Neural cell (in vitro differentiated cells): Measurements from ENCODE around the gene FHDC1. TPM values are rescaled to one million over a fixed set of nuclear protein-coding genes. Genes with fewer than 3 reads are reported as not detected.

ENCODE experiments used
- H2AFZ ChIP-seq: fragments of 200-600, 300-800 bp; sonication (generic), shearing (Covaris generic); 2 replicates; pipeline ENCODE4 v1.6.0; 2014; ENCODE audit warnings: low read depth, mild to moderate bottlenecking, antibody characterized with exemption, low read length, moderate library complexity
- H3F3A ChIP-seq: fragments of 200-600 bp; shearing (Covaris generic); 2 replicates; pipeline ENCODE4 v1.6.1; 2016; ENCODE audit warnings: mild to moderate bottlenecking, moderate library complexity, mixed read lengths, antibody characterized with exemption, low read length; ENCODE audit not compliant: insufficient read depth, poor library complexity, severe bottlenecking
- H3K27ac ChIP-seq: fragments of 200-600, 300-800 bp; sonication (generic), shearing (Covaris generic); 2 replicates; pipeline ENCODE4 v1.5.1; 2014; ENCODE audit warnings: mild to moderate bottlenecking, low read length, moderate library complexity
- H3K27me3 ChIP-seq: fragments of 300-800, 200-600 bp; sonication (generic), shearing (Covaris generic); 2 replicates; pipeline ENCODE4 v1.6.0; 2014; ENCODE audit warnings: mild to moderate bottlenecking, low read depth, low read length, moderate library complexity; ENCODE audit not compliant: insufficient read depth
- H3K36me3 ChIP-seq: fragments of 300-800, 200-600 bp; sonication (generic), shearing (Covaris generic); 2 replicates; pipeline ENCODE4 v1.5.1; 2014; ENCODE audit warnings: mild to moderate bottlenecking, antibody characterized with exemption, low read length, moderate library complexity; ENCODE audit not compliant: insufficient read depth
- H3K4me2 ChIP-seq: fragments of 300-800, 200-600 bp; sonication (generic), shearing (Covaris generic); 2 replicates; pipeline ENCODE4 v1.6.0; 2014; ENCODE audit warnings: mild to moderate bottlenecking, low read length
- H3K4me3 ChIP-seq: fragments of 300-800, 200-600 bp; sonication (generic), shearing (Covaris generic); 2 replicates; pipeline ENCODE4 v1.5.1; 2014; ENCODE audit warnings: mild to moderate bottlenecking, low read length, moderate library complexity
- H3K79me2 ChIP-seq: fragments of 200-600 bp; shearing (Covaris generic); replicated peaks from 2 replicates; pipeline ENCODE4 v1.6.0; 2014; ENCODE audit warnings: mild to moderate bottlenecking, low read length, moderate library complexity; ENCODE audit not compliant: insufficient read depth
- H3K9ac ChIP-seq: fragments of 300-800, 200-600 bp; sonication (generic), shearing (Covaris generic); 2 replicates; pipeline ENCODE4 v1.6.1; 2016; ENCODE audit warnings: mild to moderate bottlenecking, low read length, mixed read lengths
- H3K9me2 ChIP-seq: fragments of 200-600 bp; shearing (Covaris generic); 2 replicates; pipeline ENCODE4 v1.6.1; 2016; ENCODE audit warnings: mild to moderate bottlenecking, low read length, mixed read lengths; ENCODE audit not compliant: insufficient read depth
- H3K9me3 ChIP-seq: fragments of 200-600, 300-800 bp; sonication (generic), shearing (Covaris generic); 2 replicates; pipeline ENCODE4 v1.6.1; 2016; ENCODE audit warnings: mild to moderate bottlenecking, mixed run types, low read length, moderate library complexity, mixed read lengths
- H4K20me1 ChIP-seq: fragments of 200-600 bp; shearing (Covaris generic); 2 replicates; pipeline ENCODE4 v1.6.1; 2016; ENCODE audit warnings: mild to moderate bottlenecking, mixed run types; ENCODE audit not compliant: insufficient read depth
- EP300 ChIP-seq: fragments of 450-650 bp; conservative IDR thresholded peaks from 2 replicates; pipeline ENCODE4 v1.6.1; 2014; ENCODE audit warnings: antibody characterized with exemption, mild to moderate bottlenecking, moderate library complexity; ENCODE audit not compliant: poor library complexity, severe bottlenecking
- EZH2 ChIP-seq: fragments of 200-600, 300-800 bp; shearing (Covaris generic), sonication (generic); IDR thresholded peaks from 2 replicates; pipeline ENCODE4 v1.6.1; 2014; ENCODE audit warnings: antibody characterized with exemption, low read length, borderline replicate concordance, mild to moderate bottlenecking; ENCODE audit not compliant: insufficient read depth, poor library complexity, severe bottlenecking
- MXI1 ChIP-seq: fragments of 450-650 bp; conservative IDR thresholded peaks from 2 replicates; pipeline ENCODE4 v1.6.1; 2014; ENCODE audit warnings: antibody characterized with exemption, mild to moderate bottlenecking; ENCODE audit not compliant: poor library complexity, severe bottlenecking
- POLR2AphosphoS5 ChIP-seq: IDR thresholded peaks from 2 replicates; pipeline ENCODE4 v1.6.1; 2012
- RAD21 ChIP-seq: fragments of 450-650 bp; conservative IDR thresholded peaks from 2 replicates; pipeline ENCODE4 v1.6.1; 2014; ENCODE audit warnings: antibody characterized with exemption, mild to moderate bottlenecking, moderate library complexity
- SMC3 ChIP-seq: fragments of 450-650 bp; conservative IDR thresholded peaks from 2 replicates; pipeline ENCODE4 v1.6.1; 2014; ENCODE audit warnings: antibody characterized with exemption, mild to moderate bottlenecking, moderate library complexity; ENCODE audit not compliant: poor library complexity
- TAF1 ChIP-seq: IDR thresholded peaks from 2 replicates; pipeline ENCODE4 v1.6.1; 2012; ENCODE audit warnings: low read depth
- polyA plus RNA-seq: library from polyadenylated mRNA; depleted of rRNA; stranded (reverse); fragments of >200 nt; gene quantifications from 2 replicates; pipeline ENCODE4 v1.2.3, GENCODE V29; 2014
- TF ChIP-seq, protein P1 (sequence below): IDR thresholded peaks from 2 replicates; pipeline ENCODE4 v1.6.1; 2012; ENCODE audit warnings: borderline replicate concordance
- TF ChIP-seq, protein P2 (sequence below): fragments of 450-650 bp; IDR thresholded peaks from 2 replicates; pipeline ENCODE4 v1.5.1; 2014; ENCODE audit warnings: antibody characterized with exemption, mild to moderate bottlenecking, moderate library complexity; ENCODE audit not compliant: poor library complexity, severe bottlenecking

Gene FHDC1
- polyA plus RNA-seq, 1 donor from 2014 or later, result 11.4 TPM

DNA sequence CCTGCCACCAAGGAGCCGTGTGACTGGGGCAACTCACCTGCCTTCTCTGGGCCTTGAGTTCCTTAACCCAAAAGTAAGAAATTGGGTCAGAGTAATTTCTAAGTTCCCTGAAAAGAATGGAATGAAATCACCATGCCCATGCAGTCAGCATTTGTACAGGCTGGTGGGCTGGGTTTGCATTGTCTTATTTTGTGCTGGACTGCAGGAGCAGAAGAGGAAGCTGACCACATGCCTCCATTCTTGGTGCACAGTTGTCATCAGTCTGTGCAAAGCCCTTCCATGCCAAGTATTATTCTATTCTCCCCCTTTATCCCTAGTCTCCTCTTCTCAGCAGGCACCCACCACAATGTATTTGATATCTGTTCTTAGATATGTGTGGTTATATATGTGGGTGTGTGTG, 56.3 kb downstream of the FHDC1 start:
- H4K20me1 ChIP-seq, result no peaks in the 10 kb centered on the region
- H3K79me2 ChIP-seq, result no peaks in the 10 kb centered on the region
- H3K9me3 ChIP-seq, result no peaks in the 10 kb centered on the region
- no peak overlapping the region for H3K4me2 ChIP-seq
- no peaks in the 10 kb centered on the region for H3K36me3 ChIP-seq
- no peak overlapping the region for H3K4me3 ChIP-seq
- no peak overlapping the region for H2AFZ ChIP-seq
- H3K27me3 ChIP-seq, result no peaks in the 10 kb centered on the region
- no peak overlapping the region for H3K27ac ChIP-seq
- no peak overlapping the region for H3K9ac ChIP-seq
- H3F3A ChIP-seq, result no peaks in the 10 kb centered on the region
- H3K9me2 ChIP-seq, result no peaks in the 10 kb centered on the region
- no peak for TF ChIP-seq EZH2
- TF ChIP-seq EP300, result no peak
- no peak for TF ChIP-seq TAF1
- no peak for TF ChIP-seq MXI1
- TF ChIP-seq, protein P1, sequence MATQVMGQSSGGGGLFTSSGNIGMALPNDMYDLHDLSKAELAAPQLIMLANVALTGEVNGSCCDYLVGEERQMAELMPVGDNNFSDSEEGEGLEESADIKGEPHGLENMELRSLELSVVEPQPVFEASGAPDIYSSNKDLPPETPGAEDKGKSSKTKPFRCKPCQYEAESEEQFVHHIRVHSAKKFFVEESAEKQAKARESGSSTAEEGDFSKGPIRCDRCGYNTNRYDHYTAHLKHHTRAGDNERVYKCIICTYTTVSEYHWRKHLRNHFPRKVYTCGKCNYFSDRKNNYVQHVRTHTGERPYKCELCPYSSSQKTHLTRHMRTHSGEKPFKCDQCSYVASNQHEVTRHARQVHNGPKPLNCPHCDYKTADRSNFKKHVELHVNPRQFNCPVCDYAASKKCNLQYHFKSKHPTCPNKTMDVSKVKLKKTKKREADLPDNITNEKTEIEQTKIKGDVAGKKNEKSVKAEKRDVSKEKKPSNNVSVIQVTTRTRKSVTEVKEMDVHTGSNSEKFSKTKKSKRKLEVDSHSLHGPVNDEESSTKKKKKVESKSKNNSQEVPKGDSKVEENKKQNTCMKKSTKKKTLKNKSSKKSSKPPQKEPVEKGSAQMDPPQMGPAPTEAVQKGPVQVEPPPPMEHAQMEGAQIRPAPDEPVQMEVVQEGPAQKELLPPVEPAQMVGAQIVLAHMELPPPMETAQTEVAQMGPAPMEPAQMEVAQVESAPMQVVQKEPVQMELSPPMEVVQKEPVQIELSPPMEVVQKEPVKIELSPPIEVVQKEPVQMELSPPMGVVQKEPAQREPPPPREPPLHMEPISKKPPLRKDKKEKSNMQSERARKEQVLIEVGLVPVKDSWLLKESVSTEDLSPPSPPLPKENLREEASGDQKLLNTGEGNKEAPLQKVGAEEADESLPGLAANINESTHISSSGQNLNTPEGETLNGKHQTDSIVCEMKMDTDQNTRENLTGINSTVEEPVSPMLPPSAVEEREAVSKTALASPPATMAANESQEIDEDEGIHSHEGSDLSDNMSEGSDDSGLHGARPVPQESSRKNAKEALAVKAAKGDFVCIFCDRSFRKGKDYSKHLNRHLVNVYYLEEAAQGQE, result no peak
- no peak for TF ChIP-seq RAD21
- TF ChIP-seq POLR2AphosphoS5, result no peak
- TF ChIP-seq SMC3, result no peak
- TF ChIP-seq, protein P2, sequence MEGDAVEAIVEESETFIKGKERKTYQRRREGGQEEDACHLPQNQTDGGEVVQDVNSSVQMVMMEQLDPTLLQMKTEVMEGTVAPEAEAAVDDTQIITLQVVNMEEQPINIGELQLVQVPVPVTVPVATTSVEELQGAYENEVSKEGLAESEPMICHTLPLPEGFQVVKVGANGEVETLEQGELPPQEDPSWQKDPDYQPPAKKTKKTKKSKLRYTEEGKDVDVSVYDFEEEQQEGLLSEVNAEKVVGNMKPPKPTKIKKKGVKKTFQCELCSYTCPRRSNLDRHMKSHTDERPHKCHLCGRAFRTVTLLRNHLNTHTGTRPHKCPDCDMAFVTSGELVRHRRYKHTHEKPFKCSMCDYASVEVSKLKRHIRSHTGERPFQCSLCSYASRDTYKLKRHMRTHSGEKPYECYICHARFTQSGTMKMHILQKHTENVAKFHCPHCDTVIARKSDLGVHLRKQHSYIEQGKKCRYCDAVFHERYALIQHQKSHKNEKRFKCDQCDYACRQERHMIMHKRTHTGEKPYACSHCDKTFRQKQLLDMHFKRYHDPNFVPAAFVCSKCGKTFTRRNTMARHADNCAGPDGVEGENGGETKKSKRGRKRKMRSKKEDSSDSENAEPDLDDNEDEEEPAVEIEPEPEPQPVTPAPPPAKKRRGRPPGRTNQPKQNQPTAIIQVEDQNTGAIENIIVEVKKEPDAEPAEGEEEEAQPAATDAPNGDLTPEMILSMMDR, result no peak

DNA sequence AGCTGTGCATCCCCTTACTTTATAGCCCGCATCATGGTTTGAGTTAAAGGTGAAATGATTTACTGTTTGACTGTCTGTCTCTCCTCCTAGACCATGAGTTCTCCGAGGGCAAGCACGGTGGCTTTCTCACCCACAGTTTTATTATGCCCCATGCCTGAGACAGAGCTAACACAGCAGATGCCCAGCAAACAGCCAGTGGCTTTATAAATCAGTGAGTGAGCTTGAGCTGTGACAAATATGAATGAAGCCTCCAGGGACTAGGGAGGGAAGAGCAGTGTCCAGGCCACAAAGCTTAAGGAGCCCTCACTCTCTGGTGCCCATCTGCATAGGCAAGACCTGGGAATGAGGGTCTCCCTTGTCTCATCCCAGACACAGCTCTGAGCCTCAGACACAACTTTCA, 57.9 kb downstream of the FHDC1 start:
- Histone ChIP-seq H3K79me2 (no peaks in the 10 kb centered on the region), H3K27me3 (no peaks in the 10 kb centered on the region), H3K9me3 (no peaks in the 10 kb centered on the region), H4K20me1 (no peaks in the 10 kb centered on the region), H3K9me2 (no peaks in the 10 kb centered on the region), H3K4me3 (no peak overlapping the region), H2AFZ (no peak overlapping the region), H3K27ac (no peak overlapping the region), H3K36me3 (no peaks in the 10 kb centered on the region), H3F3A (no peaks in the 10 kb centered on the region), H3K4me2 (no peak overlapping the region), H3K9ac (no peak overlapping the region)
- TF ChIP-seq RAD21 (no peak), MXI1 (no peak), SMC3 (no peak), POLR2AphosphoS5 (no peak), TAF1 (no peak), EP300 (no peak), EZH2 (no peak)
- TF ChIP-seq, protein P2, result no peak
- TF ChIP-seq, protein P1, result no peak
